Central memory CD8-positive, alpha-beta T cell (primary cell): ENCODE measurements around the gene CHST11.

Experiments
- ATAC-seq: fragments of 150-1000 bp; cut with Tn5 transposase; replicated peaks from 2 replicates; pipeline ENCODE4 v1.10.0; 2022; ENCODE audit warnings: mild to moderate bottlenecking, moderate FRiP score, moderate number of reproducible peaks; ENCODE audit not compliant: poor library complexity, severe bottlenecking; ENCODE audit errors: extremely low read depth
- DNase-seq, 2 donors: peaks; one replicate each; pipeline ENCODE4 v3.0.0; 2021; ENCODE audit warnings: low spot score in 2 of 2
- H3K27ac Mint-ChIP-seq: one replicate; pipeline ENCODE4 v1.8.0; 2022; ENCODE audit warnings: low read depth, mild to moderate bottlenecking, moderate library complexity, mixed read lengths
- H3K27me3 Mint-ChIP-seq: one replicate; pipeline ENCODE4 v1.8.0; 2022; ENCODE audit warnings: mixed read lengths
- H3K36me3 Mint-ChIP-seq: one replicate; pipeline ENCODE4 v1.8.0; 2022; ENCODE audit warnings: mild to moderate bottlenecking, moderate library complexity, mixed read lengths; ENCODE audit not compliant: insufficient read depth
- H3K4me1 Mint-ChIP-seq: one replicate; pipeline ENCODE4 v1.8.0; 2022; ENCODE audit warnings: mixed read lengths
- H3K4me3 Mint-ChIP-seq: one replicate; pipeline ENCODE4 v1.8.0; 2022; ENCODE audit warnings: mild to moderate bottlenecking, moderate library complexity, mixed read lengths
- H3K9me3 Mint-ChIP-seq: one replicate; pipeline ENCODE4 v1.8.0; 2022; ENCODE audit warnings: mixed read lengths

Gene CHST11

DNA sequence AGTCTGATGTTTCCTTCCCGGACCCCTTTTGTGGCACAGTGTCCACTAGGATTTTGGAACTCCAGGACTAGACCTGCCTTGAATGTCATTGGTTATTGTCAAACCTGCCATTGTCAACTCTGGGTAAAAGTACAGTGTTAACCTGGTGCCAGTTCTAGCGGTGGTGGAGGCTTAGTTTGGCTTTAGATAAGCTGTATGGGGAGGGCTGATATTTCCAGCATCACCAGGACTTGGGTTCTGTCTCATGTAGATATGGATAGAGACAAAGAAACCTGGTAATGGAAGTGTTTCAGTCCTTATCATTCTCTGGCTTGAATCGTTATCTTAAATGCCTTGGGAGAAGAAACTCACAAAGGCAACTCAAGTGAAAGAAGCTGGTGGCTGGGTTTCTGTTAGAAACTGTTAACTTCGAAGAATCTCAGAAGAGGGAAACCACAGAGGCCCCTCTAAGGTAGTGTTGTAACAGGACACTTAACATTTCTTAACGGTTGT is 10.6 kb downstream of the CHST11 start:
- peak overlapping the region; percentile 82 for H3K27ac Mint-ChIP-seq

GRCh38 chr12:104468371-104468770 is 11.6 kb downstream of the CHST11 start:
- Mint-ChIP-seq H3K4me3 (peak overlapping the region; percentile 62), H3K4me1 (peaks cover 89% of the 10 kb centered on the region), H3K27me3 (no peaks in the 10 kb centered on the region), H3K36me3 (peaks cover 4% of the 10 kb centered on the region), H3K9me3 (peaks cover 5% of the 10 kb centered on the region), H3K27ac (peak overlapping the region; percentile 82)
- DNase-seq, result no peak
- ATAC-seq, result no peak

More for the DNA sequence above, 10.6 kb downstream of the CHST11 start:
- ATAC-seq (no peak), DNase-seq (no peak)
- H3K27me3 Mint-ChIP-seq, result no peaks in the 10 kb centered on the region
- H3K4me3 Mint-ChIP-seq, result peak overlapping the region; percentile 62
- H3K36me3 Mint-ChIP-seq, result peaks cover 7% of the 10 kb centered on the region
- H3K9me3 Mint-ChIP-seq, result peaks cover 5% of the 10 kb centered on the region
- peaks cover 89% of the 10 kb centered on the region for H3K4me1 Mint-ChIP-seq

DNA sequence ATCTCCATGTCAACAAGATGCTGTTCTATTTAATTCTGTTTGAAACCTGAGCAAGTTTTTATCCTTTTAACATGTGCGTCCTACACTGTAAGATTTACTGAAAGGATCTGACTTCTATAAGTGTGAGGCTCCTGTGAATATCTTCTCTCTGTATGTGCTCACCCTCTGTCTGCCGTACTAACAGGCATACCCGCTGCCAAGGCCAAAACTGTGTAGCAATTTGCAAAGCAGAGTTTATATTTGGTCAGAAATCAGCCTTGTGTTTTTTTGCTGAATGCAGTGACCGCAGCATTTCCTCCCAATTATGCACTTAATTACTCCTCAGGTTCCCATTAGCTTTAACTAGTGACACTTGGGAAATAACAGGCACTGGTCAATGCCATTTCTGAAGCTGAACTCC is 12.3 kb downstream of the CHST11 start:
- H3K27ac Mint-ChIP-seq, result no peak overlapping the region
- peaks cover 89% of the 10 kb centered on the region for H3K4me1 Mint-ChIP-seq
- no peak for ATAC-seq

DNA sequence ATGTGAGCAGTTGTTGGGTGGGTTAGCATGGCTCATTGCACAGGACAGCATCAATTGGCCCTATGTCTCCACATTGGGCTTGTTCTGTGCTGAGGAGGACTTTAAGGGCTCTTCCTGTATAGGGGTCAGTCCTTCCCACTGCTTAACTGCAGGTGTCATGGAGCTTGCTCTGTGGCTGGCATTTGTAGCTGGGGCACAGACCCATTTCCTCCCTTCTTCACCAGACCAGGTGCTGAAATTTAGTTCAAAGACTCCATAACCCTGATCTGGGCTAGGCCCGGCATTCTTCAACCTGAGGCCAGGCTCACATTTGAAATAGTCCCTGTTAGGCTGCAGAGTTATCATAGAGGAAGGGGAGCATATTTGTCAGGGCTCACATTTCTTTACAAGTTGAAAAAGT is 12.8 kb downstream of the CHST11 start:
- H3K36me3 Mint-ChIP-seq, result peaks cover 7% of the 10 kb centered on the region
- H3K4me1 Mint-ChIP-seq, result peaks cover 90% of the 10 kb centered on the region
- DNase-seq, result no peak
- no peak overlapping the region for H3K27ac Mint-ChIP-seq
- peak overlapping the region; percentile 29 for H3K4me3 Mint-ChIP-seq
- peaks cover 5% of the 10 kb centered on the region for H3K9me3 Mint-ChIP-seq
- ATAC-seq, result no peak
- no peaks in the 10 kb centered on the region for H3K27me3 Mint-ChIP-seq

More for the DNA sequence above, 12.3 kb downstream of the CHST11 start:
- no peak for DNase-seq
- Mint-ChIP-seq H3K27me3 (no peaks in the 10 kb centered on the region), H3K9me3 (peaks cover 5% of the 10 kb centered on the region), H3K36me3 (peaks cover 7% of the 10 kb centered on the region), H3K4me3 (peak overlapping the region; percentile 29)

DNA sequence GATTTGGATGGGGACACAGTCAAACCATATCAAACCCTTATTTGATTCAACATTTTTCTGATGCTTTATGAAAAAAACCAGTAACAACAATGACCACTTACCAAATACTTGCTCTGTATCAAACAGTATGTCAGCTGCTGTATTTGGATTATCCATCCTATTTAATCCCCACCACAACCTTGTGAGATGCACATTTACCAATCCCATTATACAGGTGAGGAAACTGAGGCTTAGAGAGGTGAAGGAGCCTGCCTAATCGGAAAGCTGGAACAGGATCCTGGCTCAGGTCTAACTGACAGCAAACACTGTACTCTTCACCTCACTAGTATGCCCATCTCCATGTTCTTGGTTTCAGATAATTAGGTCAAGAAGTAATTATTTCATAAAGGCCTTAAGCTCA is 13.8 kb downstream of the CHST11 start:
- peaks cover 7% of the 10 kb centered on the region for H3K36me3 Mint-ChIP-seq
- no peak overlapping the region for H3K27ac Mint-ChIP-seq

GRCh38 chr12:104471336-104471735 is 14.6 kb downstream of the CHST11 start:
- Mint-ChIP-seq H3K27me3 (no peaks in the 10 kb centered on the region), H3K4me3 (no peak overlapping the region), H3K4me1 (peaks cover 83% of the 10 kb centered on the region), H3K36me3 (peaks cover 7% of the 10 kb centered on the region), H3K27ac (no peak overlapping the region), H3K9me3 (peaks cover 5% of the 10 kb centered on the region)
- ATAC-seq (no peak), DNase-seq (no peak)

More for the DNA sequence above, 13.8 kb downstream of the CHST11 start:
- DNase-seq (no peak), ATAC-seq (no peak)
- peaks cover 88% of the 10 kb centered on the region for H3K4me1 Mint-ChIP-seq
- H3K9me3 Mint-ChIP-seq, result peaks cover 5% of the 10 kb centered on the region
- no peaks in the 10 kb centered on the region for H3K27me3 Mint-ChIP-seq
- no peak overlapping the region for H3K4me3 Mint-ChIP-seq

- Mint-ChIP-seq H3K27me3 (no peaks in the 10 kb centered on the region), H3K36me3 (peaks cover 5% of the 10 kb centered on the region), H3K9me3 (peaks cover 5% of the 10 kb centered on the region), H3K4me3 (peak overlapping the region; percentile 67), H3K4me1 (peaks cover 82% of the 10 kb centered on the region), H3K27ac (peak overlapping the region; percentile 96)
- no peak for DNase-seq
- no peak for ATAC-seq
Measured at GRCh38 chr12:104472748-104473147, 16.0 kb downstream of the CHST11 start.

GRCh38 chr12:104473374-104473983 is 16.7 kb downstream of the CHST11 start:
- ATAC-seq (peak; percentile 35), DNase-seq (no peak)
- Mint-ChIP-seq H3K4me1 (peaks cover 82% of the 10 kb centered on the region), H3K27me3 (no peaks in the 10 kb centered on the region), H3K36me3 (peaks cover 6% of the 10 kb centered on the region), H3K9me3 (peaks cover 5% of the 10 kb centered on the region), H3K27ac (peak overlapping the region; percentile 96), H3K4me3 (peak overlapping the region; percentile 67)

GRCh38 chr12:104475271-104475670 is 18.5 kb downstream of the CHST11 start:
- Mint-ChIP-seq H3K27ac (peak overlapping the region; percentile 96), H3K4me3 (no peak overlapping the region)
- ATAC-seq, result no peak

GRCh38 chr12:104477510-104478390 is 21.0 kb downstream of the CHST11 start:
- H3K27me3 Mint-ChIP-seq, result no peaks in the 10 kb centered on the region
- peak; percentile 16 for ATAC-seq
- H3K4me3 Mint-ChIP-seq, result peak overlapping the region; percentile 81
- peaks cover 80% of the 10 kb centered on the region for H3K4me1 Mint-ChIP-seq
- peaks cover 8% of the 10 kb centered on the region for H3K36me3 Mint-ChIP-seq
- peak overlapping the region; percentile 95 for H3K27ac Mint-ChIP-seq
- no peaks in the 10 kb centered on the region for H3K9me3 Mint-ChIP-seq
- no peak for DNase-seq

More at GRCh38 chr12:104475271-104475670, 18.5 kb downstream of the CHST11 start:
- H3K36me3 Mint-ChIP-seq, result peaks cover 10% of the 10 kb centered on the region
- DNase-seq, result no peak
- H3K9me3 Mint-ChIP-seq, result peaks cover 5% of the 10 kb centered on the region
- no peaks in the 10 kb centered on the region for H3K27me3 Mint-ChIP-seq
- H3K4me1 Mint-ChIP-seq, result peaks cover 82% of the 10 kb centered on the region

- peak overlapping the region; percentile 81 for H3K4me3 Mint-ChIP-seq
- H3K9me3 Mint-ChIP-seq, result no peaks in the 10 kb centered on the region
- DNase-seq, result peak in 1 of 2 donors; percentile 38
- peak; percentile 93 for ATAC-seq
- H3K4me1 Mint-ChIP-seq, result peaks cover 80% of the 10 kb centered on the region
- H3K27me3 Mint-ChIP-seq, result no peaks in the 10 kb centered on the region
- H3K27ac Mint-ChIP-seq, result peak overlapping the region; percentile 95
- peaks cover 8% of the 10 kb centered on the region for H3K36me3 Mint-ChIP-seq
Measured at GRCh38 chr12:104478396-104479122, 21.8 kb downstream of the CHST11 start.

- H3K36me3 Mint-ChIP-seq, result peaks cover 6% of the 10 kb centered on the region
- DNase-seq (no peak), ATAC-seq (no peak)
- no peaks in the 10 kb centered on the region for H3K9me3 Mint-ChIP-seq
- H3K4me3 Mint-ChIP-seq, result peak overlapping the region; percentile 81
- H3K27me3 Mint-ChIP-seq, result no peaks in the 10 kb centered on the region
- peaks cover 80% of the 10 kb centered on the region for H3K4me1 Mint-ChIP-seq
- H3K27ac Mint-ChIP-seq, result peak overlapping the region; percentile 95
Measured at GRCh38 chr12:104479123-104479662, 22.4 kb downstream of the CHST11 start.
